ENCODE results near the gene LRP1B.

Gene LRP1B

GRCh38 chr2:141782574-141782973 lies 348.2 kb downstream of the LRP1B start:
- DNase-seq, result no peak

GRCh38 chr2:141778315-141778835 lies 352.4 kb downstream of the LRP1B start:
- DNase-seq, result peak in 1 of 58 donors; percentile 4

DNA sequence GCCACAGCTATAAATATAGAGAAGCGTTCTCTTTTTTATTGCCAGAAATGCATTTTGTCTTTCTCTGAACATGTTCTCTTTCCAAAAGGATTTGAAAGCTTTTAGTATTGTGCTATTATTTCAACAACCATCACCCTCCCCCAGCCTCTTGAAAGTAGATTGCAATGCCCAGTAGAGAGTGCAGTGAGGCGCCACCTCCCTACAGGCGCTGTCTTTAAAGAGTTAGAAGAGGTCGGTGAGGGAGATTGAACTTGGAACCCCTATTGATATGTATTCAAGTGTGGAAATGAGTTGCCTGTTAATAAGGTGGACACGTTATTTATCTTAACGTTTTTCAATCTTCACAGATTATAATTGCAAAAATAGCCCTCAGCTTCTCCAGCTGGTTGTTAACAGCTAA lies 360.3 kb downstream of the LRP1B start:
- no peak for DNase-seq

DNA sequence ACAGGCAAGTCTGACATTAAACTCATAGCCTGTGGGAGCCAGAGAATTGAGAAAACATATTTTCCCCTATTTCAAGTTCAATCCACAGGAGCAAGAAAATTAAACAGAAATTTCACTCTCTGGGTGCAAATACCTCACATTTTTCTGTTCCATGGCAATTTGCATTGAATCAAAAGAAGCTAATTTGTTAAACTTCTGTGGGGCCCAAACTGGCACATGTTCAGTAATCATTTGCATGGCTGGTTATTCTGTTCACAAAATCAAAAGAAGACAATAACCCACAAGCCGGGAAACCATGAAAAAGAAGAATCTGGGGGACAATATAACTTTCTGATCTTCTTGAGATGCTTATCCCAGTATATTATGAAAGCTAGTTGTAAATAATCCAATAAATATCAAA lies 363.1 kb downstream of the LRP1B start:
- DNase-seq, result peak in 4 of 58 donors; percentile 1 to 21 (median 6)

GRCh38 chr2:141767051-141767450 lies 363.8 kb downstream of the LRP1B start:
- no peak for DNase-seq

DNA sequence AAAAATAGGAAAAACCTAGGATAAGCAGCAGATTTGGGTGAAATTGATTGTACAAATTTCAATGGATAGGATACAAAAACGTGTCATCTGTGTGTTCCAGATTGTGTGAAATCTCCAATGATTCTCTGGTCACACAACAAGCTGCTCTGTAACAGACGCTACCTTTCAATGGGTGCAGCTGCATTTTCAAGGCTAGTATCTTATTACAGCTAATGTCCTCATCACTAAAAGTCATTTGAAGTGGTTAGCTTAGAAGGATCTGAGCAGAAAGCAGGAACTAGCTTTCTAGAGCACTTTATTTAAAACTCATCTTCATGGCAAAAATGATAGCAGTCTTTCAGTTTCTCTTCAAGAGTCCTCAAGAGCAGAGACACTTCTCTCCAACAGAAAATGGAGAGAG lies 364.6 kb downstream of the LRP1B start:
- no peak for DNase-seq

DNA sequence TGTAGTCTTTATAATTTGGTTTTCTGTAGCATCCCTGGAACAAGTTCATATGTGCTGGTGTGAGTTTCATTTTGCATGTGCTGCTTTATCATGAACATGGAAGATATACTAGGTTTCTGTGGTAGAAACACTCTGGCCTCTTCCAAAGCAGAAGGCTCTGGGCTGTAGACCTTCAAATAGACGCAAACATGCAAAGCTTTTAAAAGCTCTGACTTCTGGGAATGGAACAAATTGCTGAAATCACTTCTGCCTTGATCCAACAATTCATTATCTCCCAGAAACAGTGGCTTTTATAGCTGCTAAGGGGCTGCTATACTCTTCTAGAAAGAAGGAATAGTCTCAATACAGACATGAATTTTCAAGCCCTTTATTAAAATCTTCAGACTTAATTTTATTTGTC lies 382.2 kb downstream of the LRP1B start:
- no peak for DNase-seq

GRCh38 chr2:141741652-141742051 lies 389.2 kb downstream of the LRP1B start:
- no peak for DNase-seq

GRCh38 chr2:141737492-141738255 lies 393.1 kb downstream of the LRP1B start:
- DNase-seq, result no peak

DNA sequence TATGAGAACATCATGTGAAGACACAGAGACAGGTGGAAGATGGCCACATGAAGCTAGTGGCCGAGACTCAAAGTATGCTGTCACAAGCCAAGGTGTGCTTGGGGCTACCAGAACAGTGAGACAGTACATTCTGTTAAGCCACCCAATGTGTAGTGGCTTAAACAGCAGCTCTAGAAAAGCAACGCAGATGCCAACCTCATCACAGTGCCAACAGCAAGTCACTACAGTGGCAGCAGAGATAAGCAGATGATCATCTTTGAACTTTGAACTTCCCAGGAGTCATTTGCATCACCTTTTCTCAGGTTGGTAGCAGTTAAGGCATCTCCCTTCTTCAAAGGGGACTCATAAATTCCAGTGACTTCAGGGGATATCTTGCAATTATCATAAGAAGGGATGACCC lies 394.4 kb downstream of the LRP1B start:
- DNase-seq, result no peak

- peak in 4 of 58 donors; percentile 7 to 10 (median 9) for DNase-seq
Observed at GRCh38 chr2:141728886-141729285, 401.9 kb downstream of the LRP1B start.

- DNase-seq, result no peak
Observed at GRCh38 chr2:141728142-141728541, 402.7 kb downstream of the LRP1B start.

DNA sequence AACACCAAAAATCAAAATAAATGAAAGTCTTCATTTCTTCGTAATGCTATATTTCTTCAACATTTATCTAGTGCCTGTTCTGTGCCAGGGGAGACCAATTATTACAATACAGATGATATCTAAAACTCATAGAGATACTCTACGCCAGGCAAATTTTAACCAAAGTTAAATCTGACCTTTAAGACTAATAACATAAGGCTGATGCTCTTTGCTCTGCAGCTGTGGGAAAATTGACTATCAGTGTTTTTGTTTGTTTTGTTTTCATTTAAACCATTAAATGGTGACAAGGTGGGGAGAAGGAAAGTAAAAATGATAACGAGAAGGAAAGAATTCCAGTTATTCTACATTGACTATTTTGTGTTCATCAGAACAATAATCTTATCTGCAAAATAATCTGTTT lies 406.4 kb downstream of the LRP1B start:
- DNase-seq, result no peak

DNA sequence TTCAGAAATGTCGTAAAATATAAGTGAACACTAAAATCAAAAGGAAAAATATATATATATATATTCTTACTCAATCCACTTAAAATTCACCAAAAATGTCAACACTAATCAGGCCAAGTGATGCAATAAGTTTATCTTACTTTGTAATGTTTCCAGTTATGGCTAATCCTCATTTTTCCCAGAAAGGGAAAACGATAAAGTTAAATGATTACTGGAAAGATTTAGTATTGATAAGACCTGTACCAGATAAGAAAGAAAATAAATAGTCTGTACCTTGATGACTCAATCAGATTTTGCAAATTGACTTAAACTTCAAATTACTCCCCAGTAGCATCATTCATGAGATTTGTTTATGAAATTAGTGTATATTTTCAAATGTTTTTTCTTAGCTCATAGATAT lies 407.0 kb downstream of the LRP1B start:
- DNase-seq, result no peak

DNA sequence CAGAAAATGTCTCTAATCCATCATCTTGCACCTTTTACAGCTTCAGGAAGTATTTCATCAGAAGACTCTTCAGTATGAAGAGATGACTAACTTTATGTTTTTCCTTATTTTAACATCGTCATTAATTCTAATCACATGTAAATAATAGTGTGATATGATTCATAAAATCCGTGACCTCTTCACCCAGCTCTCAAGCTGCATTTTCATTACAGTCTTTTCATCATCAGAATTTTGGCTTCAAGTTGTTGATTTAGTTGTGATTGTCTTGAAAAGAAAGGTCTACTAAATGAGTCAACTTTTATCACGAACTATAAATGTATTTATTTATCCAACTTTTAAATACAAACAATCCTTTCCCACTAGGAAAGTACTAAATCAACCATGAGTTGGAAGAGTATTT lies 410.3 kb downstream of the LRP1B start:
- DNase-seq, result no peak

DNA sequence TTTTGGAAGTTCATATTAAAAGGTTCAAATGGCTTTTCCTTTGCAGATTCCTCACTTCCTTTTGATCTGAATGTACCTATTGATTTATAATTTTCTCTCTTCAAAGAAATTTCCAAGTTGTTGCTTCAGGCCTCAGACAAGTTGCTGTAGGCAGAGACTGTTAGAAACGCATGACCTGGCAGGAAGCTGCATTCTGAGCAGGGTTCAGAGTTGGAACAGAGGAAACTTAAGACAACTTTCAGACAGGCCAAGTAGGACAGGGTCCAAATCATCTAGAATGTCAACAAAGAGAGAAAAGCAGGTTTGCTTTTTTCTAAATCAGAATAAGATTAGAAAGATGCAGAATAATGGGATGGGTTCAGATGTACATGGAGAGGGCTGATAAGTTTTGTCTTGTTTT lies 416.3 kb downstream of the LRP1B start:
- DNase-seq, result no peak

DNA sequence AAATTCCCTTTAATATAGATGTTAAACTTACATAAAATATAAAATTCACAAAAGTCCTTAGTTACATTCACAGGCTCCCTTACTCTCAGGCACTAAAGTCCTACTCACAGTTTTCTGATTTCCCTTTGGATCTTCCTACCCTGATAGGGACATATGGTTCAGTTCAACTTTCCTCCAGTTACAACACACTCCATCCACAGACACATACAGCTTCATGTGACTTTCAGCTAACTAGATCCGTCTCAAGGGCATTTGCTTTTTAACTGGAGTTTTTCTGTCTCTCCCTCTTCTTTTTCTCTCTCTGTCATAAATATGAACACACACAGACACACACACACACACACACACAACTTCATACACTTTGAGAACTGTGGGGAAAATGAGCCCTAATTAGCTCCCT lies 419.2 kb downstream of the LRP1B start:
- no peak for DNase-seq

GRCh38 chr2:141710589-141711239 lies 420.1 kb downstream of the LRP1B start:
- no peak for DNase-seq

DNA sequence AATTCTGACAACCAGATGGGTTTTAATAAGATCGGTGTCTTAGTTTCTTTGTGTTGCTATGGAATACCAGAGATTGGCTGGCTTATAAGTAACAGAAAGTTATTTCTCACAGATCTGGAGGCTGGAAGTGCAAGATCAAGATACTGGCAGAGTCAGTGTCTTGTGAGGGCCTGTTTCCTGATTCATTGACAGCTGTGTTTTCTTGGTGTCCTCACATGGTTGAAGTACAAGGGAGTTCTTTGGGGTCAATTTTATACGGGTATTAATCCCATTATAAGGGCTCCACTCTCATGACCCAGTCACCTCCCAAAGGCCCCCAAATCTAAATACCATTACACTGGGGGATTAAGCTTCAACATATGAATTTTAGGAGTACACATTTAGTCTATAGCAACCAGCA lies 421.1 kb downstream of the LRP1B start:
- no peak for DNase-seq

GRCh38 chr2:141707486-141707885 lies 423.3 kb downstream of the LRP1B start:
- DNase-seq, result no peak

DNA sequence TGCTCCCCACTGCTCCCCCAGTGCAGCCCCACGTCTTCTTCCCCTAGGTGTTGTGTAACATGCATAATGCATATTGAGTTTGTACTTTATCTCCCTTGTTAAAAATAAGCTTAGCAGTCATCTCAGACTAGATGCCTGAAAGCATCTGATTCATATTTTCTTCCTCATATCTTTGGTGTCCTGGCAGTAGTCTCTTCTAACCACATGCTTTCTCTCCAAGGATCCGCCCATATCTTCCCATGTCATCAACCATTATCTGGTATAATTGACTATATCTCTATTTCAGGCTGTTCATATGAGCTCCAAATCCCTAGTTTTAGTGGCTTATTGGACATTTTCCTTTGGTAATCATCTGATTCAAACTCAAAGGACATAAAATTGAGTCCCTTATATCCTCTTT lies 426.3 kb downstream of the LRP1B start:
- no peak for DNase-seq

GRCh38 chr2:141703501-141703900 lies 427.3 kb downstream of the LRP1B start:
- DNase-seq, result no peak

DNA sequence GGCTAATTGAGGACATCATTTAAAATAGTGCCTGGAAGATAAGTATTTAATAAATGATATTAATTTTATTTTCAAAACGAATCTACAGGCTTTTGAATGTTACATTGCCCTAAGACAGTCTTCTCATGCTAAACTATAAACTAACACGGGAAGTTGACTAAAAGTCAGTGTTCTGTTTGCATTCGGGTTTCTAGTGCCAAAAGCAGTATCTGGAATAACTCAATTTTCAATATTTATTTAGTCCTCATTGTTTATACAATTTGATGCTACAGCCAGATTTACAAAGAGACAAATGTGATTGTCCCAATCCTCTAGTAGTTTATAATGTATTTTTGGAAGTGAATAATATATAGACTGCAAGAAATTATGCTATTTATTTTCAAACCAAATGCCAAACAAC lies 429.2 kb downstream of the LRP1B start:
- DNase-seq, result no peak

Data from anterior cingulate cortex (tissue), 58 donors.